Astrocyte of the spinal cord (primary cell): ENCODE results near the gene ABCA13.
"Not testable (repeated sequence)": the region's sequence is repeated elsewhere in the genome, so short reads cannot be mapped to it uniquely, and the experiment has no call there.

Experiments
- DNase-seq: peaks from one replicate; pipeline ENCODE4 v3.0.0; 2011; ENCODE audit warnings: low read depth, low spot score
- H3K4me3 ChIP-seq: 2 replicates; pipeline ENCODE4 v1.5.1; 2011; ENCODE audit warnings: low read depth, mild to moderate bottlenecking, low read length, moderate library complexity
- CTCF ChIP-seq: IDR thresholded peaks from 2 replicates; pipeline ENCODE4 v1.5.1; 2012; ENCODE audit warnings: low read depth, mild to moderate bottlenecking, low read length, inconsistent platforms
- in situ Hi-C: cut with HindIII; loops from 2 replicates; pipeline ENCODE4 v1.10.0; 2017; ENCODE audit warnings: low sequenced_read_pairs

ABCA13 gene

GRCh38 chr7:48141521-48141920 lies 29.7 kb upstream of the ABCA13 start:
- DNase-seq, result no peak
- no peak overlapping the region for H3K4me3 ChIP-seq
- no peak for TF ChIP-seq CTCF
- in situ Hi-C loops, result no loop called here

- H3K4me3 ChIP-seq, result no peak overlapping the region
- no peak for TF ChIP-seq CTCF
- in situ Hi-C loops, result no loop called here
- no peak for DNase-seq
Measured at GRCh38 chr7:48144291-48144768, 26.9 kb upstream of the ABCA13 start.

GRCh38 chr7:48147078-48147591 lies 24.1 kb upstream of the ABCA13 start:
- no peak for DNase-seq
- no peak for TF ChIP-seq CTCF
- H3K4me3 ChIP-seq, result no peak overlapping the region
- in situ Hi-C loops, result no loop called here

GRCh38 chr7:48147690-48148089 lies 23.6 kb upstream of the ABCA13 start:
- in situ Hi-C loops, H3K4me3 ChIP-seq, DNase-seq: not testable (repeated sequence)

GRCh38 chr7:48148311-48148710 lies 22.9 kb upstream of the ABCA13 start:
- in situ Hi-C loops, result no loop called here
- no peak overlapping the region for H3K4me3 ChIP-seq
- no peak for DNase-seq
- TF ChIP-seq CTCF, result no peak

- H3K4me3 ChIP-seq, result no peak overlapping the region
- no peak for TF ChIP-seq CTCF
- DNase-seq, result no peak
- in situ Hi-C loops, result no loop called here
Measured at GRCh38 chr7:48149058-48149457, 22.2 kb upstream of the ABCA13 start.

GRCh38 chr7:48150086-48150485 lies 21.2 kb upstream of the ABCA13 start:
- in situ Hi-C loops, result no loop called here
- no peak for DNase-seq
- no peak for TF ChIP-seq CTCF
- no peak overlapping the region for H3K4me3 ChIP-seq
